Panc1 (cell line): ENCODE results near the gene DYRK2. TPM values are rescaled to one million over a fixed set of nuclear protein-coding genes. Genes with fewer than 3 reads are reported as not detected.

Experiments
- ATAC-seq: fragments of 200-7000 bp; cut with Tn5 transposase; 2 replicates; pipeline ENCODE4 v1.9.1; 2020; ENCODE audit warnings: mild to moderate bottlenecking, moderate library complexity
- BruUV-seq: library from RNA; stranded (reverse); fragments of 400-500 nt; replicated peaks from 2 replicates; lab custom pipeline; 2021; lab: Mats Ljungman, UMichigan
- CTCF ChIA-PET: fragments of 300-600 bp; sonication (Branson Sonifier 250); formaldehyde crosslinking; loops from one replicate; lab custom pipeline; 2022; ENCODE audit warnings: antibody characterized with exemption; lab: Charles Lee
- POLR2A ChIA-PET: fragments of 300-600 bp; sonication (Branson Sonifier 250); formaldehyde crosslinking; loops from one replicate; lab custom pipeline; 2022; ENCODE audit warnings: antibody characterized with exemption; lab: Charles Lee
- DNase-seq: peaks from one replicate; pipeline ENCODE4 v3.0.0-alpha.2; 2010; ENCODE audit warnings: low read depth, low spot score
- H3K27ac ChIP-seq: 2 replicates; pipeline ENCODE4 v1.5.1; 2011; ENCODE audit warnings: mild to moderate bottlenecking, low read length, inconsistent platforms
- H3K27me3 ChIP-seq: fragments of 200-500 bp; sonication (Bioruptor generic); 2 replicates; pipeline ENCODE4 v1.6.0; 2014; ENCODE audit warnings: low read length, inconsistent platforms; ENCODE audit not compliant: control insufficient read depth, insufficient read depth
- H3K36me3 ChIP-seq: fragments of 200-500 bp; sonication (Bioruptor generic); 2 replicates; pipeline ENCODE4 v1.5.1; 2014; ENCODE audit warnings: inconsistent platforms, mild to moderate bottlenecking, low read length, moderate library complexity; ENCODE audit not compliant: control insufficient read depth, insufficient read depth
- H3K4me1 ChIP-seq: 2 replicates; pipeline ENCODE4 v1.5.1; 2011; ENCODE audit warnings: inconsistent platforms, mild to moderate bottlenecking, low read length, moderate library complexity; ENCODE audit not compliant: control insufficient read depth, insufficient read depth
- H3K4me3 ChIP-seq, 2 experiments: 2 replicates each; pipeline ENCODE4 v1.5.1; 2011 to 2012; ENCODE audit warnings: low read depth in 2 of 2, low read length in 2 of 2, mild to moderate bottlenecking in 2 of 2, inconsistent platforms in 1 of 2, moderate library complexity in 1 of 2
- H3K9me3 ChIP-seq: fragments of 200-500 bp; sonication (Bioruptor generic); 2 replicates; pipeline ENCODE4 v1.5.1; 2014; ENCODE audit warnings: low read depth, mild to moderate bottlenecking, inconsistent platforms, low read length, moderate library complexity; ENCODE audit not compliant: control insufficient read depth, insufficient read depth
- CTCF ChIP-seq: fragments of 450-650 bp; IDR thresholded peaks from 2 replicates; pipeline ENCODE4 v1.5.1; 2017; ENCODE audit warnings: mild to moderate bottlenecking
- POLR2AphosphoS5 ChIP-seq: IDR thresholded peaks from 2 replicates; pipeline ENCODE4 v1.6.1; 2012; ENCODE audit warnings: mild to moderate bottlenecking, low read depth, low read length, moderate library complexity
- REST ChIP-seq, 2 experiments: IDR thresholded peaks; 2 replicates each; pipeline ENCODE4 v1.6.1; 2011 to 2012; ENCODE audit warnings: low read depth in 2 of 2, control low read depth in 1 of 2, low read length in 1 of 2, mild to moderate bottlenecking in 1 of 2, moderate library complexity in 1 of 2; ENCODE audit not compliant: insufficient read depth in 1 of 2
- SIN3A ChIP-seq: IDR thresholded peaks from 2 replicates; pipeline ENCODE4 v1.6.1; 2012; ENCODE audit warnings: low read depth, mild to moderate bottlenecking, low read length, moderate library complexity, borderline replicate concordance; ENCODE audit not compliant: insufficient read depth
- TCF7L2 ChIP-seq: IDR thresholded peaks from 2 replicates; pipeline ENCODE4 v1.6.1; 2011; ENCODE audit warnings: mild to moderate bottlenecking, low read depth, low read length, inconsistent platforms
- in situ Hi-C: cut with HindIII; loops from 2 replicates; pipeline ENCODE4 v1.10.0; 2016; ENCODE audit warnings: low sequenced_read_pairs, low pct_unique_long_range_greater_than_20kb
- intact Hi-C: fragments of 100-400 bp; cut with micrococcal nuclease; formaldehyde crosslinking; loops from one replicate; pipeline ENCODE4 v1.10.0; 2022; ENCODE audit not compliant: unreplicated experiment
- total RNA-seq: library from RNA; stranded (reverse); gene quantifications from one replicate; pipeline ENCODE4 v1.2.1, GENCODE V29; 2021; ENCODE audit not compliant: unreplicated experiment

DYRK2 gene
- total RNA-seq, 1 experiment from 2014 or later: 9.9 TPM

GRCh38 chr12:67695974-67696373, 47.4 kb downstream of the DYRK2 start:
- DNase-seq: no peak
- Histone ChIP-seq H3K4me3 (no peak overlapping the region), H3K4me1 (no peaks in the 10 kb centered on the region), H3K9me3 (no peaks in the 10 kb centered on the region), H3K27ac (no peak overlapping the region), H3K36me3 (no peaks in the 10 kb centered on the region), H3K27me3 (peaks cover 5% of the 10 kb centered on the region; the same call in 1 of the 2 replicates)
- intact Hi-C loops (no loop called here), in situ Hi-C loops (no loop called here)
- TF ChIP-seq TCF7L2: no peak
- TF ChIP-seq REST (IDR thresholded peaks at IDR 0.05; ENCODE audit: insufficient read depth in 1 of 2, low read depth in 2 of 2, low read length in 1 of 2): no peak
- TF ChIP-seq CTCF: no peak
- TF ChIP-seq POLR2AphosphoS5: no peak
- TF ChIP-seq SIN3A: no peak
- POLR2A ChIA-PET: no interaction called here
- no TSS peak for BruUV-seq
- CTCF ChIA-PET: no interaction called here
- no peak for ATAC-seq

GRCh38 chr12:67697443-67697842, 48.9 kb downstream of the DYRK2 start:
- Histone ChIP-seq H3K4me1 (no peaks in the 10 kb centered on the region), H3K27ac (no peak overlapping the region), H3K36me3 (no peaks in the 10 kb centered on the region), H3K9me3 (no peaks in the 10 kb centered on the region), H3K4me3 (no peak overlapping the region), H3K27me3 (peaks cover 5% of the 10 kb centered on the region; the same call in 1 of the 2 replicates)
- CTCF ChIA-PET: no interaction called here
- no TSS peak for BruUV-seq
- in situ Hi-C loops (no loop called here), intact Hi-C loops (no loop called here)
- TF ChIP-seq TCF7L2: no peak
- TF ChIP-seq CTCF: no peak
- TF ChIP-seq SIN3A: no peak
- no peak for TF ChIP-seq REST (IDR thresholded peaks at IDR 0.05; ENCODE audit: insufficient read depth in 1 of 2, low read depth in 2 of 2, low read length in 1 of 2)
- TF ChIP-seq POLR2AphosphoS5: no peak
- DNase-seq (no peak), ATAC-seq (no peak)
- POLR2A ChIA-PET: interaction anchor here (0.7 kb wide), 1 partner anchor 16 kb away, joined by 3 read pairs; no protein-coding TSS in a partner anchor
